Putamen (tissue), 1 donor: ENCODE data around the gene EFCAB5.
"Not testable (repeated sequence)": the region's sequence is repeated elsewhere in the genome, so short reads cannot be mapped to it uniquely, and the experiment has no call there.

Experiments
- DNase-seq: peaks from one replicate; pipeline ENCODE4 v3.0.0-alpha.2; 2016; ENCODE audit warnings: low spot score

EFCAB5 gene

GRCh38 chr17:30005709-30006320 lies 64.4 kb downstream of the EFCAB5 start:
- DNase-seq, result no peak

GRCh38 chr17:30011934-30012333 lies 70.5 kb downstream of the EFCAB5 start:
- not testable (repeated sequence) for DNase-seq

GRCh38 chr17:30021708-30022317 lies 80.4 kb downstream of the EFCAB5 start:
- no peak for DNase-seq

GRCh38 chr17:30025325-30025724 lies 83.9 kb downstream of the EFCAB5 start:
- DNase-seq, result not testable (repeated sequence)

GRCh38 chr17:30027676-30028075 lies 86.2 kb downstream of the EFCAB5 start:
- DNase-seq, result no peak

GRCh38 chr17:30031214-30031869 lies 89.9 kb downstream of the EFCAB5 start:
- DNase-seq, result no peak

- no peak for DNase-seq
Measured at GRCh38 chr17:30035369-30035768, 93.9 kb downstream of the EFCAB5 start.

GRCh38 chr17:30040719-30041518 lies 99.5 kb downstream of the EFCAB5 start:
- DNase-seq, result not testable (repeated sequence)

GRCh38 chr17:30041551-30041950 lies 100.1 kb downstream of the EFCAB5 start:
- DNase-seq, result no peak

GRCh38 chr17:30062372-30062771 lies 120.9 kb downstream of the EFCAB5 start:
- DNase-seq, result no peak

GRCh38 chr17:30064738-30065137 lies 123.3 kb downstream of the EFCAB5 start:
- no peak for DNase-seq

- no peak for DNase-seq
Measured at GRCh38 chr17:30068465-30068864, 127.0 kb downstream of the EFCAB5 start.

- no peak for DNase-seq
Measured at GRCh38 chr17:30074254-30074653, 132.8 kb downstream of the EFCAB5 start.

GRCh38 chr17:30074730-30075129 lies 133.3 kb downstream of the EFCAB5 start:
- DNase-seq, result no peak

- no peak for DNase-seq
Measured at GRCh38 chr17:30082773-30083172, 141.3 kb downstream of the EFCAB5 start.

- no peak for DNase-seq
Measured at GRCh38 chr17:30084788-30085187, 143.4 kb downstream of the EFCAB5 start.

- DNase-seq, result no peak
Measured at GRCh38 chr17:30086896-30087295, 145.5 kb downstream of the EFCAB5 start.

GRCh38 chr17:30087431-30087830 lies 146.0 kb downstream of the EFCAB5 start:
- DNase-seq, result not testable (repeated sequence)

- no peak for DNase-seq
Measured at GRCh38 chr17:30091121-30091670, 149.8 kb downstream of the EFCAB5 start.

GRCh38 chr17:30091771-30092170 lies 150.3 kb downstream of the EFCAB5 start:
- no peak for DNase-seq

GRCh38 chr17:30092886-30093285 lies 151.5 kb downstream of the EFCAB5 start:
- DNase-seq, result no peak

GRCh38 chr17:30093463-30094147 lies 152.2 kb downstream of the EFCAB5 start:
- peak; percentile 44 for DNase-seq
